PC-3 (cell line): ENCODE data around the gene TMEM131. TPM values are rescaled to one million over a fixed set of nuclear protein-coding genes. Genes with fewer than 3 reads are reported as not detected.

Experiments
- ATAC-seq: fragments of 200-7000 bp; cut with Tn5 transposase; 2 replicates; pipeline ENCODE4 v1.9.1; 2020; ENCODE audit warnings: mild to moderate bottlenecking, moderate library complexity
- BruUV-seq: library from RNA; stranded (reverse); fragments of 400-500 nt; replicated peaks from 2 replicates; lab custom pipeline; 2021; lab: Mats Ljungman, UMichigan
- CTCF ChIA-PET: fragments of 300-600 bp; sonication (Branson Sonifier 250); formaldehyde crosslinking; loops from one replicate; lab custom pipeline; 2022; ENCODE audit warnings: antibody characterized with exemption; lab: Charles Lee
- POLR2A ChIA-PET: fragments of 300-600 bp; sonication (Branson Sonifier 250); formaldehyde crosslinking; loops from one replicate; lab custom pipeline; 2022; ENCODE audit warnings: antibody characterized with exemption; ENCODE audit not compliant: unreplicated experiment; lab: Charles Lee
- DNase-seq: peaks from one replicate; pipeline ENCODE4 v3.0.0-alpha.2; 2015
- H2AFZ ChIP-seq: fragments of 300-600 bp; sonication (generic); 2 replicates; pipeline ENCODE4 v1.6.0; 2016; ENCODE audit warnings: antibody characterized with exemption, low read length
- H3F3A ChIP-seq: fragments of 300-600 bp; sonication (generic); one replicate; pipeline ENCODE4 v1.6.0; 2017; ENCODE audit warnings: antibody characterized with exemption, low read length, control low read depth, mild to moderate bottlenecking; ENCODE audit not compliant: unreplicated experiment
- H3K27ac ChIP-seq: fragments of 300-600 bp; sonication (generic); 2 replicates; pipeline ENCODE4 v1.5.1; 2016; ENCODE audit warnings: mild to moderate bottlenecking, low read length
- H3K27me3 ChIP-seq: fragments of 300-600 bp; sonication (generic); 2 replicates; pipeline ENCODE4 v1.6.1; 2016; ENCODE audit warnings: low read length, mixed read lengths
- H3K36me3 ChIP-seq: fragments of 300-600 bp; sonication (generic); 2 replicates; pipeline ENCODE4 v1.6.1; 2016; ENCODE audit warnings: low read depth, mixed run types, low read length, mixed read lengths
- H3K4me1 ChIP-seq: fragments of 300-600 bp; sonication (generic); 2 replicates; pipeline ENCODE4 v1.5.1; 2016; ENCODE audit warnings: low read length; ENCODE audit not compliant: insufficient read depth
- H3K4me2 ChIP-seq: fragments of 300-600 bp; sonication (generic); 2 replicates; pipeline ENCODE4 v1.6.0; 2016; ENCODE audit warnings: low read length
- H3K4me3 ChIP-seq: fragments of 300-600 bp; sonication (generic); 2 replicates; pipeline ENCODE4 v1.5.1; 2016; ENCODE audit warnings: mild to moderate bottlenecking, low read length, mixed read lengths
- H3K79me2 ChIP-seq: fragments of 300-600 bp; sonication (generic); 2 replicates; pipeline ENCODE4 v1.6.1; 2017; ENCODE audit warnings: low read length, mixed read lengths
- H3K9ac ChIP-seq: fragments of 300-600 bp; sonication (generic); 2 replicates; pipeline ENCODE4 v1.6.0; 2016; ENCODE audit warnings: mild to moderate bottlenecking, low read length
- H3K9me2 ChIP-seq: fragments of 300-600 bp; sonication (generic); replicated peaks from 2 replicates; pipeline ENCODE4 v1.6.1; 2016; ENCODE audit warnings: mixed run types, low read length, mixed read lengths
- H3K9me3 ChIP-seq: fragments of 300-600 bp; sonication (generic); 2 replicates; pipeline ENCODE4 v1.6.1; 2016; ENCODE audit warnings: low read length, mixed read lengths
- H4K20me1 ChIP-seq: fragments of 300-600 bp; sonication (generic); 2 replicates; pipeline ENCODE4 v1.6.1; 2016; ENCODE audit warnings: low read length, mixed read lengths
- EZH2 ChIP-seq: fragments of 300-600 bp; sonication (generic); IDR thresholded peaks from one replicate; pipeline ENCODE4 v1.6.1; 2017; ENCODE audit warnings: antibody characterized with exemption, mild to moderate bottlenecking, low read length; ENCODE audit not compliant: unreplicated experiment
- EZH2phosphoT487 ChIP-seq: fragments of 300-600 bp; sonication (generic); IDR thresholded peaks from 2 replicates; pipeline ENCODE4 v1.6.1; 2018; ENCODE audit warnings: mild to moderate bottlenecking, antibody characterized with exemption, low read length, borderline replicate concordance
- intact Hi-C: fragments of 100-400 bp; cut with micrococcal nuclease; formaldehyde crosslinking; loops from 2 replicates; pipeline ENCODE4 v1.9.0; 2023
- total RNA-seq: library from RNA; depleted of rRNA; stranded (reverse); fragments of >200 nt; gene quantifications from 2 replicates; pipeline ENCODE4 v1.2.3, GENCODE V29; 2014
- TF ChIP-seq, protein P1 (sequence below): fragments of 300-600 bp; sonication (generic); conservative IDR thresholded peaks from 2 replicates; pipeline ENCODE4 v1.5.1; 2017; ENCODE audit warnings: antibody characterized with exemption, low read depth, mild to moderate bottlenecking, low read length

The TMEM131 gene
- total RNA-seq, 1 experiment from 2014 or later, result 21.1 TPM

DNA sequence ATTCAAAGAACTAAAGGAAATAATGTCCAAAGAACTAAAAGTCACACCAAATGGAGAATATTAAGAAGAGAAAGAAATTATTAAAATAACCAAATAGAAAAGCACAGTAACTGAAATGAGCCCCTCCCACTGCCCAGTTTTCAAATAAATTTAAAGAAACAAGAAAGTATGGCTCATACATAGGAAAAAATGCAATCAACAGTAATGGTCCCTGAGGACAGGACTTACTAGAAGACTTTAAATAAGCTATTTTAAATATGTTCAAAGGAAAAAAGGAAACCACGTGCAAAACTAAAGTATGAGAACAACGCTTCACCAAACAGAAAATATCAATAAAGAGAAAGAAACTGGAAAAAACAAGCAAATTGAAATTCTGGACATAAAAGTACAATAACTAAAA, 58.9 kb downstream of the TMEM131 start:
- Histone ChIP-seq H4K20me1 (peaks cover 24% of the 10 kb centered on the region), H3K9ac (no peak overlapping the region), H3K36me3 (no peaks in the 10 kb centered on the region), H3F3A (no peaks in the 10 kb centered on the region), H3K4me2 (peak overlapping the region; percentile 69; the same call in 1 of the 2 replicates), H3K9me2 (no peaks in the 10 kb centered on the region), H3K9me3 (no peaks in the 10 kb centered on the region), H3K4me3 (no peak overlapping the region), H3K27ac (no peak overlapping the region), H3K27me3 (no peaks in the 10 kb centered on the region), H3K79me2 (peaks cover 74% of the 10 kb centered on the region), H2AFZ (no peak overlapping the region), H3K4me1 (peaks cover 27% of the 10 kb centered on the region)
- intact Hi-C loops, result no loop called here
- BruUV-seq, result no TSS peak
- ChIA-PET POLR2A (no interaction called here), CTCF (no interaction called here)
- ATAC-seq (no peak), DNase-seq (no peak)
- TF ChIP-seq EZH2phosphoT487, result no peak
- TF ChIP-seq, protein P1, sequence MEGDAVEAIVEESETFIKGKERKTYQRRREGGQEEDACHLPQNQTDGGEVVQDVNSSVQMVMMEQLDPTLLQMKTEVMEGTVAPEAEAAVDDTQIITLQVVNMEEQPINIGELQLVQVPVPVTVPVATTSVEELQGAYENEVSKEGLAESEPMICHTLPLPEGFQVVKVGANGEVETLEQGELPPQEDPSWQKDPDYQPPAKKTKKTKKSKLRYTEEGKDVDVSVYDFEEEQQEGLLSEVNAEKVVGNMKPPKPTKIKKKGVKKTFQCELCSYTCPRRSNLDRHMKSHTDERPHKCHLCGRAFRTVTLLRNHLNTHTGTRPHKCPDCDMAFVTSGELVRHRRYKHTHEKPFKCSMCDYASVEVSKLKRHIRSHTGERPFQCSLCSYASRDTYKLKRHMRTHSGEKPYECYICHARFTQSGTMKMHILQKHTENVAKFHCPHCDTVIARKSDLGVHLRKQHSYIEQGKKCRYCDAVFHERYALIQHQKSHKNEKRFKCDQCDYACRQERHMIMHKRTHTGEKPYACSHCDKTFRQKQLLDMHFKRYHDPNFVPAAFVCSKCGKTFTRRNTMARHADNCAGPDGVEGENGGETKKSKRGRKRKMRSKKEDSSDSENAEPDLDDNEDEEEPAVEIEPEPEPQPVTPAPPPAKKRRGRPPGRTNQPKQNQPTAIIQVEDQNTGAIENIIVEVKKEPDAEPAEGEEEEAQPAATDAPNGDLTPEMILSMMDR, result no peak
- TF ChIP-seq EZH2, result no peak

DNA sequence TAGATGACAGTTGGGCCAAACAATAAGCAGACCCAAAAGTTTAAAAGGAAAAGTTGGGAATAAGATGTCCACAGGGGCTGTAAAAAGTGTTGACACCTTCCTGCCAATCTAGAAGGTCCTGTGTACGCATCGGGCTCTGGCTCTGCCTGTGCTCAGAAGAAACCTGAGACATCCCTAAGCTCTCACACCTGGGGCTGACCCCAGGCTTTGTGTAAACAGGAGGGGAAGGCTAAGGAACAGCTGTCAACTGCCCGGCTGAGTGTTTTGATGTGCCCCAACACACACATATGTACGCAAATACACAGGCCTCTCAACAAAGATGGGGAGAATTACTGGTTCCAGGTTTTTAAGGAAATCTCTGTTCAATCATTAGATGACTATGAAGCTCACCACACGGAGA, 59.5 kb downstream of the TMEM131 start:
- Histone ChIP-seq H3K27ac (peak overlapping the region; percentile 64), H2AFZ (peak overlapping the region; percentile 34; the same call in 1 of the 2 replicates), H3K9ac (no peak overlapping the region), H3K36me3 (no peaks in the 10 kb centered on the region), H3K4me3 (peak overlapping the region; percentile 22; the same call in 1 of the 2 replicates), H3K79me2 (peaks cover 81% of the 10 kb centered on the region), H3K27me3 (no peaks in the 10 kb centered on the region), H4K20me1 (peaks cover 24% of the 10 kb centered on the region), H3K9me2 (no peaks in the 10 kb centered on the region), H3K9me3 (no peaks in the 10 kb centered on the region), H3F3A (no peaks in the 10 kb centered on the region), H3K4me2 (peak overlapping the region; percentile 69), H3K4me1 (peaks cover 27% of the 10 kb centered on the region)
- TF ChIP-seq, protein P1, result no peak
- TF ChIP-seq EZH2 (no peak), EZH2phosphoT487 (no peak)
- no TSS peak for BruUV-seq
- ATAC-seq (peak; percentile 97), DNase-seq (peak; percentile 78)
- ChIA-PET POLR2A (no interaction called here), CTCF (interaction anchor here (0.6 kb wide), 1 partner anchor 477 kb away, joined by 7 read pairs; no protein-coding TSS in a partner anchor)
- intact Hi-C loops, result no loop called here

GRCh38 chr2:97935719-97936161, 60.0 kb downstream of the TMEM131 start:
- peak overlapping the region; percentile 64 for H3K27ac ChIP-seq
- ATAC-seq, result peak; percentile 88
- H3K79me2 ChIP-seq, result peaks cover 85% of the 10 kb centered on the region

More at GRCh38 chr2:97935719-97936161, 60.0 kb downstream of the TMEM131 start:
- Histone ChIP-seq H3F3A (no peaks in the 10 kb centered on the region), H3K4me2 (peak overlapping the region; percentile 69), H3K27me3 (no peaks in the 10 kb centered on the region), H3K9me3 (no peaks in the 10 kb centered on the region), H3K36me3 (no peaks in the 10 kb centered on the region), H4K20me1 (peaks cover 26% of the 10 kb centered on the region), H3K4me1 (peaks cover 31% of the 10 kb centered on the region), H3K4me3 (peak overlapping the region; percentile 22; the same call in 1 of the 2 replicates), H3K9me2 (no peaks in the 10 kb centered on the region), H2AFZ (peak overlapping the region; percentile 34; the same call in 1 of the 2 replicates), H3K9ac (no peak overlapping the region)
- POLR2A ChIA-PET, result no interaction called here
- no peak for TF ChIP-seq EZH2phosphoT487
- TF ChIP-seq, protein P1, result no peak
- TF ChIP-seq EZH2, result no peak
- peak; percentile 80 for DNase-seq
- CTCF ChIA-PET, result no interaction called here
- no TSS peak for BruUV-seq
- intact Hi-C loops, result no loop called here
